NCI-H460 (cell line): ENCODE results near the gene PRKAR1A. TPM values are rescaled to one million over a fixed set of nuclear protein-coding genes. Genes with fewer than 3 reads are reported as not detected.

Experiments
- DNase-seq: peaks from one replicate; pipeline ENCODE4 v3.0.0-alpha.2; 2016; ENCODE audit warnings: low read depth; ENCODE audit errors: extremely low read depth
- total RNA-seq: library from RNA; depleted of rRNA; stranded (reverse); fragments of >200 nt; shearing (Covaris generic); gene quantifications from 2 replicates; pipeline ENCODE4 v1.2.3, GENCODE V29; 2014

PRKAR1A gene
- total RNA-seq, 1 experiment from 2014 or later: 397 TPM

- DNase-seq: no peak
These were observed 27.6 kb downstream of the PRKAR1A start for GRCh38 chr17:68539548-68540467.

DNA sequence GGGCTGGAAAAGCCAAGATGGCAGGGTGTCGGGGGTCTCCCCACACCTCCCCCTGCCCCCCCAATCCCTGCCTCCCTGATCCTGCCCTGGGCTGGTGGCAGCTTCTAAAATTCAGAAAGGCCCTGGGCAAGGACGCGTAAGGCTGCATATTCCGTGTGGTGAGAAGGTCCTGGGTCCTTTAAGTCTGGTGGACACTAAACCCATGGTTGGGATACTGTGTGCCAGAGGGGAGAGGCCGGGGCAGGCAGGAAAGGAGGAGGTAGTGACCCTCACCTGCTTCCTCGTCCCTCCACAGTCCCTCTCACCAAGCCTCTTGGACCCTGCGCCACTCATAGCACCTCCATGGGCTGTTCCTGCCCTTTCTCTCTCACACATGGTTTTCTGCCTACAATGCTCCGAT lies 28.8 kb downstream of the PRKAR1A start:
- no peak for DNase-seq

DNA sequence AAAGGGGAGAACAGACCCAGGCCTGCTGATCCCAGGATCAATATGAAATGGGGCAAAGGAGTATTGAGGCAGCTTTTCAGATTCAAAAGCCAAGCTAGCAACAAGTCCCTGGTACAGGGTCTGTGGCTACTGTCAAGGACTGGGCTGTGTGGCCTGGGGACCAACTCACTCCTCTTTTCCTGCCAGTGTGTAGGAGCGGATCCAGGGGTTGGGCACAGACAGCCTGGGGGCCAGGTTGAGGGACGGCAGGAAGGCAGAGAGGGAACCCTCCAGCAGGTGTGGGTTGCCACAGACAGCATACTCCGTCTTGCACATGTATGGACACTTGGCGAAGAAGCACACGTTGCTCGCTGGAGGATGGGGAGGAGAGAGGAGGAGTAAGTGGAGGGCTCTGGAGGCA lies 29.6 kb downstream of the PRKAR1A start:
- no peak for DNase-seq

DNA sequence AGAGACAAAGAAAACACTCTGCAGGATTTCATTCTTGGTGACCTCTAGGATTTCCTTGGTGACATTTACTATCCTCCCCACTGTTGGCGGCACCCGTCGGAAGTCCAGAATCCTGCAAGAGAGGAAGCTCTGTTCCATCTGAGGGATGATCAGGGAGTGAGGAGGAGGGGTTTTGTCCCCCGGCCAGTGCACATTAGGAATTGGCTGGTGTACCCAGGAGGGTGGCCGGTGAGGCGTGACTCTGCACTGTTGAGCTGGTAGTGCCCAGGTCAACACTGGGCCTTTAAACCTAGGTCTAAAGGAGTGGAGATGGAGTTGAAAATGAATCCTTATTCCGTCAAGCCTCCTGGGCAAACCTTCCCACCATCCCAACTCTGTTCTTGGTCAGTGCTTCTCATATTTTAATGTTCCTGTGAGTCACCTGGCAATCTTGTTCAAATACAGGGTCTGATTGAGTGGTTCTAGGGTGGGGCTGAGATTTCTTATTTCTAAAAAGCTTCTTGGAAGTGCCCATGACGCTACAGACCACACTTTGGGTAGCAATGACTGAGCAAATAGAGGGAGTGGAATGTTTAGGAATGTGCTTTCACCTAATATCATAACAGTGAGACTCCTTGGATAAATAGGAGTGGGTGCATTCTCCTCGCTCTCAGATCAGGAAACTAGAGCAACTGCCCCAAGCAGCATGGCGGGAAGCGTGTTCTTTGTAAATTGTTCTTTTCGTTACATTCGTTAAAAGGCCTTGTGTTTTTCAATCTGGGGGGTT lies 30.7 kb downstream of the PRKAR1A start:
- no peak for DNase-seq

DNA sequence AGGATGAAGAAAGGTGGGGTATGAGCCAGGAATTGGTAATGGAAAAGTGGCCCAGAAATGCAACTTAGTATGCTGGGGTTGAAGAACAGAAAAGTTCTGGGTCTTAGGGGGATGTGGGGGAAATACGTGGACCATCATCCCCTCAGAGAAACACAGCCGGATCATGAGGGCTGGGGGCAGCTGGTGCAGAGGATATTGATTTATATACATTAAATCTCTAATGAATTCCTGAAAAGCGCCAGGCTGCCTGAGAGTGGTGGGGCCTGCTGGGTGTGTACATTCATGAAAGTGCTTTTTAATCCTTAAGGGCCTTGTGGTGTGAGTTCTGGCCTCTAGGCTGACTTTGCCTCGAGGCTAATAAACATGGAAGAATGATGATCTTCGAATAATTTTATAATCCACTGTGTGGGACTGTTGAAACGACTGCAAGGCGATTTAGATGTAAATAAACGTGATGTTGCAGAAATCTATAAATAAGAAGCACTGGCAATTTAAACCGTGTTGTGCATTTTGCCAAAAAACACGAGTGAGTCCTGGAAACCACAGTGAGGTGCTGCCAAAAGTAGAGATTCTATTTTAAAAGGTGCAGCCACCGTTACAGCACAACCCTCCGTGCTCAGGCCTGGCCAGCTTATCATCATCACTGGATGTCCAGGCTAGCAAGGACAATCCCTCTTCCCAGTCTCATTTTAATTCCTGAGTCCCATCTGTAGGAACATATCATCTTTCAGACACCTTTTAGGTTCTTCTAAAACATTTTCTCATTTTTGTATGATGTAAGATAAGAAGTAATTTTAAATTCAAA lies 32.1 kb downstream of the PRKAR1A start:
- no peak for DNase-seq

DNA sequence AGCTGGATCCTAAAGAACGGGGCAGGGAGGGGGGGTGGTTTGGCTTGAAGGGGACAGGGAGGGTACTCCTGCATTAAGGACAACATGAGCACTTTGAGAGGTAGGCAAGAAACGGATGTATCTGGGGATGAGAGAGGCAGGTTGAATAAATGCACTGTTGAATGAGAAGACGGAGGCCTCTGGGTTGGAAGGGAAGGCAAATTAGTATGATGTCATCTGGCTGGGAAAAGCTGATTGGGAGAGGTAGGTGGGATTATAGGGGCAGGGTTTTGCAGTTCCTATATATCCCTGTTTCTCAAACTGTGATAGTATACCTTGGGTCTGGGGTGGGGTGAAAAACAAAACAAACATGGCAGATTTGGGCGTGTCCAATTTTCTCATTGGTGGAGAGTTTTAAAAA lies 44.3 kb downstream of the PRKAR1A start:
- no peak for DNase-seq

DNA sequence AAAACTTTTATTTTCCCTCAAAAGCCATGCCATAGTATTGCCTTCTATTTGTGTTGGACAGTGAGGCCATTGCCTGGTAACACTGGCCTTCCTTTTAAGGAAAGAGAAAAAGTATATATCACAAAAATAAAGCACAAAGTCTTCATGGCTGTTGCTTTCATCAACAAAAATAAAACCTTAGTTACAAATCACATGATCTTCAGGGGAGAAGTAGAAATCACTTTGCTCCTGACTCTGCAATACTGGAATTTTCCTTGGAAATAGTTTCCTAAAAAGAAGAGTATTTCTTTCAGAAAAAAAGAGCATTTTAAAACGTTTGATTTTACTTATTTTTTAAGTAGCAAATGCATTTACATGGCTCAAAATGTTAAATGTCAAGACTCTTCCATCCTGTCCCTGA lies 47.1 kb downstream of the PRKAR1A start:
- no peak for DNase-seq

GRCh38 chr17:68560966-68561720 lies 48.9 kb downstream of the PRKAR1A start:
- no peak for DNase-seq

DNA sequence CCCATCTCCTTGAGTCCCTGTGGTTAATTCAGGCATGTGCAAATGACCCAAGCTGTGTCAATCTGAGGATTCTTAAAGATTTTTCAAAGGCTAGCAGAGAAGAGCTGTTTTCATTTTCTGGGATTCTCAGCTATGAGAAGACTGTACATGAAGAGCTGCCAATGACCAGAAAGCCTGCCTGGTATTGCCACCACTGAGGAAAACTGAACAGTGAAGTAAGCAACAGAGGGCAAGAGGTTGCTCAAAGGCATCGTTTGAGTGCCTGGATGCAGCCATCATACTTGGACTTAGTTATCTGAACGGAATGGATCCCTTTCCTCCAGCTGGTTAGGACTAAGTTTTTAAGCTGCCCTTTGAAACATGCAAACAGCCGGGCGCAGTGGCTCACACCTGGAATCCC lies 50.5 kb downstream of the PRKAR1A start:
- no peak for DNase-seq

DNA sequence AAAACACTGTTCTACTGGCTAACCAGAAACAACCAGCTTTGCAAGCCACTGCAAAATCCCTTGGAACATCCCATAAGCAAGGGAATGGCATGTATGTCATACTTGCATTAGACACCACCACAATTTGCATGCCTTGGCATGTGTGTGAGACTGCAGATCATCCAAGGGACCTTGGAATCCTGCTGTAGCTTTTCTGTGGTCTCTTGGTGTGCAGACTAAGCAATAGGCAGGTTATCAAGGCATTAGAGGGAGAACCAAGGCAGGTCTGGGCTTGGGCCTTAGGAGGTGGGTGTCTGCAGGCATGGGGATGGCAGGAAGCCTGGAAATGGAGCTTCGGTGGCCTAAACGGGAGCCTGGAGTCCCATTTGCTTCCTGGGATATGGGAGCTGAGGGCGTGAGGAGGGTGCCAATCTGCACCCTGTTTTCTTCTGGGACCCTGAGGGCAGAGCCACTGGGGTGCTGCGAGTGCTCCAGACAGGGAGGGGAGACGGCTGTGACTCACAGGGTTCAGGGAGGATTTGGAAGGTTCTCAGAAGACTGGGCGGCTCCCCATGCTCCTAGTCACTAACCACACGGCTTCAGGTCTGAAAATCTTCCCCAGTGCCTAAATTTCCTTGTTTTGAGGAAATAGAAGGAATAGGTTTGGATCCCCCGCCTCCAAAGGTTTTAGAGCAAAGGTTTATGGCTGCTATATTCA lies 52.3 kb downstream of the PRKAR1A start:
- no peak for DNase-seq

DNA sequence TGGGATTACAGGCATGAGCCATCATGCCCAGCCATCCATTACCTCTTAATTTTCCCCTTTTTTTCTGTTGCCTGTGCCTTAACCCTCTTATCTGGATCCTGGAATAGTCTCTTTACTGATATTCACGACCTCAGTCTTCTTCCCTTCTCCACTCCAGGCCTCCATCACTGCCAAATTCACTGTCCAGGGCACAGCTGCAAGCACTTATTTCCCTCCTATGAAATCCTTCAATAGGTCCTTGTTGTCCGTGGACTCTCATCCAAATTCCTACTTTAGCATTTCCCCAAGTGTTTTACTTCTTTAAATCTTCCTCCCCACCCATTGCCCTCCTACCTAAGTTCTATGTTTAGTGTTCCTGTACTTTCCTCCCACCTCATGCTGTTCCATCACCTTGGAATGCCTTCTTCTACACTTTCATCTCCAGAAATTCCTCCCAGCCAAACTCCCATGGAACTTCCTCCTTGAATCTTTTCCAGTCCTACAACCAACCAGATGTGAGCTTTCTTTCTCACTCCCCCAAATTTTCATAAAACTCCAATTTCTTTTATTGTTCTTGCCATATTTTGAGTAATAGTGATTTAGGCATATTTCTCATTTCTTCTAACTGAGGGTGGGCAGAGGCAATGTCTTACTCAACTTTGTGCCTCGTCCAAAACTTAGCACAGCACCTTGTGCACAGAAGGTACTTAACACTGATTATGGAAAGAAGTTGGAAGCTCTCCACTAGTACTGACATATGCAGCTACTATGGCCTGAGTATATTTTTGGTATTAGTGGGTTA lies 53.6 kb downstream of the PRKAR1A start:
- DNase-seq: no peak

- no peak for DNase-seq
These were observed 54.2 kb downstream of the PRKAR1A start for GRCh38 chr17:68566442-68566738.

DNA sequence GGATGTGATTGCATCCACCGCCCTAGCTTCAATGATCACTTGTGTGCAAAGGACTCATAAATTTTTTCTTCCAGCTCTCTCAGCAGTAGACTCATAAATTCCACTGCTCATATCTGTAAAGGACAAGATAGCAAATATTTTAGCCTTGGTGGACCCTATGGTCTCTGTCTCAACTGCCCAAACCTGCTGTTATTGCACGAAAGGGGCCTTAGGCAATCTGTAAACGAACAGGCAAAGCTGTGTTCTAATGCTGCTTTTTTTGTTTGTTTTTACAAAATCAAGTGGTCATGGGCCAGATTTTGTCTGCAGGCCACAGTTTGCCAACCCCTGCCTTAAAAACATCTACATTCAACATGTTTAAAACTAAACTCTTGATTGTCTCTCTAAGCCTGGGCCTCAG lies 54.8 kb downstream of the PRKAR1A start:
- no peak for DNase-seq

DNA sequence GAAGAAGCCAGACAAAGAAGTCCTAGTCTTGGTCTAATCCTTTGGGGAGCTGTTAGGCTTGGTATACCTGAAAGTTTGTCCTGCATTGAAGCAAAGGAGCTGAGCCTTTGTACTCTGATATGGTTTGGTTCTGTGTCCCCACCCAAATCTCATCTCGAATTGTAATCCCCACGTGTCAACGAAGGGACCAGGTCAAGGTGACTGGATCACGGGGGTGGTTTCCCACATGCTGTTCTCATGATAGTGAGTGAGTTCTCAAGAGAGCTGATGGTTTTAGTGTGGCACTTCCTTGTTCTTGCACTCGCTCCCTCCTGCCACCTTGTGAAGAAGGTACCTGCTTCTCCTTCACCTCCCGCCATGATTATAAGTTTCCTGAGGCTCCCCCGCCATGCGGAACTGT lies 55.4 kb downstream of the PRKAR1A start:
- DNase-seq: no peak

GRCh38 chr17:68568581-68568980 lies 56.4 kb downstream of the PRKAR1A start:
- DNase-seq: no peak

GRCh38 chr17:68569346-68569745 lies 57.1 kb downstream of the PRKAR1A start:
- no peak for DNase-seq

- no peak for DNase-seq
These were observed 58.3 kb downstream of the PRKAR1A start for GRCh38 chr17:68570526-68570925.

DNA sequence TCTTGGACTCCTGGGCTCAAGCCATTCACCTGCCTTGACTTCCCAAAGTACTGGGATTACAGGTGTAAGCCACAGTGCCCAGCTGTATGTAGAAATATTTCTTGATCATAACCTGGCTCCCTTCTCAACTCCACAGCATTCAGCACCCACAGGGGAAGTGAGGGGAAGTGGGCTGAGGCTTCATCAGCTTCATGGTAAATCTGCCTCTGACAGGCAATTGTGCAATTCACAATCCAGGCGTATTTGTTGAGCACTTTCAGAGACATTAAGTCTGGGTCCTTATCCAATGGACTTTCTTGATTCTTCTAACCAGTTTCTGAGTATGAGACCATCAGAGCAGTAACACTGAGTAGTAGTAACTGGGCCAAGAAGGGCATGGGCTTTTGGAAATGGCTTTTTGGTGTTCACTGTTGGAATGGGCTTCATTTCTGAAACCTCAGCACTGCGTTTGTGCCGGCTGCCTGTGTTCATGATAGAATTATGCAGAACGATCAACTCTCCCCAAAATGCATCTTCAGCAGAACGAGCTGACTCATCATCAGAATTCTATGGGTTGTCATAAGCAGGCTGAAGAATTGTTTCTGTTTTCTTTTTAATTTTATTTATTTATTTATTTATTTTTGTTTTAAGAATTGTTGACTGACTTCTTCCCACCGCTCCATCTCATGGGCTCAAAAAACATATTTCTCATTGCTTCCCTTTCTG lies 60.1 kb downstream of the PRKAR1A start:
- DNase-seq: no peak

DNA sequence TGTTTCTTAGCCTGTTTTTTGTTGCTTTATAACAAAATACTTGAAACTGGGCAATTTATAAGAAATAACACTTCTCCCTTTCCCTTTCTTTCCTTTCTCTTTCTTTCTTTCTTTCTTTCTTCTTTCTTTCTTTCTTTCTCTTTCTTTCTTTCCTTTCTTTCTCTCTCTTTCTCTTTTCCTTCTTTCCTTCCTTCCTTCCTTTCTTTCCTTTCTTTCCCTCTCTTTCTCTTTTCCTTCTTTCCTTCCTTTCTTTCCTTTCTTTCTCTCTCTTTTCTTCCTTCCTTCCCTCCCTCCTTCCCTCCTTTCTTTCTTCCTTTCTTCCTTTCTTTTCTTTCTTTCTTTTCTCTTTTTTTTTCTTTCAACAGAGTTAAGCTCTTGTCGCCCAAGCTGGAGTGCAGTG lies 61.1 kb downstream of the PRKAR1A start:
- DNase-seq: no peak
